ENCODE results near the gene NR6A1.

DNA sequence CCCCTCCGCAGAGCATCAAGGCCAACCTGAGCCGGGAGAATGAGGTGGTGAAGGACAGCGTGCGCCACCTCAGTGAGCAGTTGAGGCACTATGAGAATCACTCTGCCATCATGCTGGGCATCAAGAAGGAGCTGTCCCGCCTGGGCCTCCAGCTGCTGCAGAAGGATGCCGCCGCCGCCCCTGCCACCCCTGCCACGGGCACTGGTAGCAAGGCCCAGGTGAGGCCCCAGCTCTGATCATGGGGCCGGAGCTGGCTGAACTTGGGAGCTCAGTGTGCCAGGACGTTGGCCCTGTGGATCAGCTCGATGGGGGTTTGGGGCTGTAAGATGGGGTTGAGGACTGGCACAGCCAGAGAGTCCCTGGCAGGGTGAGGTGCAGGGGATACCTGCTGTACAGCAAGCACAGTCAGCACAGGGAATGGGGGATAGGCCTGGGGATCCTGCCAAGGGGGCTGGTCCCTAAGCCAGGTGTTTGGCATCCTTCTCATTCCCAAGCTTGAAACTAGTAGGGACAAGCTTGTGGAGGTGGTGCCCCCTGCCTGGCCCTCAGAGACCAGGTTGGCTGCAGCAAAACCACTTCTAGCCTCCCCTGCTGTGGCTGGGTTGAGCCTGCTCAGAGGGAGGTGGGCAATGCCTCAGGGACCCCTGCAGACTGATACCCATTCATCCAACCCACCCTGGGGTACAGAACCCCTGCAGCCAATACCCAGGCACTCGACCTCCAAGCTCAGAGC, 28.3 kb upstream of the NR6A1 start:
- TF ChIP-seq, protein P1, sequence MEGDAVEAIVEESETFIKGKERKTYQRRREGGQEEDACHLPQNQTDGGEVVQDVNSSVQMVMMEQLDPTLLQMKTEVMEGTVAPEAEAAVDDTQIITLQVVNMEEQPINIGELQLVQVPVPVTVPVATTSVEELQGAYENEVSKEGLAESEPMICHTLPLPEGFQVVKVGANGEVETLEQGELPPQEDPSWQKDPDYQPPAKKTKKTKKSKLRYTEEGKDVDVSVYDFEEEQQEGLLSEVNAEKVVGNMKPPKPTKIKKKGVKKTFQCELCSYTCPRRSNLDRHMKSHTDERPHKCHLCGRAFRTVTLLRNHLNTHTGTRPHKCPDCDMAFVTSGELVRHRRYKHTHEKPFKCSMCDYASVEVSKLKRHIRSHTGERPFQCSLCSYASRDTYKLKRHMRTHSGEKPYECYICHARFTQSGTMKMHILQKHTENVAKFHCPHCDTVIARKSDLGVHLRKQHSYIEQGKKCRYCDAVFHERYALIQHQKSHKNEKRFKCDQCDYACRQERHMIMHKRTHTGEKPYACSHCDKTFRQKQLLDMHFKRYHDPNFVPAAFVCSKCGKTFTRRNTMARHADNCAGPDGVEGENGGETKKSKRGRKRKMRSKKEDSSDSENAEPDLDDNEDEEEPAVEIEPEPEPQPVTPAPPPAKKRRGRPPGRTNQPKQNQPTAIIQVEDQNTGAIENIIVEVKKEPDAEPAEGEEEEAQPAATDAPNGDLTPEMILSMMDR (conservative IDR thresholded peaks at IDR 0.05; ENCODE audit: low read length): no peak
- no peak for TF ChIP-seq EZH2phosphoT487 (IDR thresholded peaks at IDR 0.05; ENCODE audit: borderline replicate concordance)

All from Loucy (cell line).